Upper lobe of left lung (tissue), 6 donors: Measurements from ENCODE around the gene LMBRD2. TPM values are rescaled to one million over a fixed set of nuclear protein-coding genes. Genes with fewer than 3 reads are reported as not detected.

Source experiments
- ATAC-seq, 2 donors: fragments of 200-7000 bp; cut with Tn5 transposase; one replicate each; pipeline ENCODE4 v1.9.1; 2022; ENCODE audit warnings: mild to moderate bottlenecking in 2 of 2, moderate library complexity in 2 of 2; ENCODE audit not compliant: low FRiP score in 2 of 2
- DNase-seq, 2 donors: peaks; one replicate each; pipeline ENCODE4 v3.0.0-alpha.2; 2019 to 2020
- H3K27ac ChIP-seq, 4 donors: fragments of 200-600 bp; sonication (generic); one replicate each; pipeline ENCODE4 v1.5.1; 2016 to 2019
- H3K27me3 ChIP-seq, 4 donors: fragments of 200-600 bp; sonication (generic); one replicate each; pipeline ENCODE4 v1.5.1; 2017 to 2019
- H3K36me3 ChIP-seq, 4 donors: fragments of 200-600 bp; sonication (generic); one replicate each; pipeline ENCODE4 v1.5.1; 2016 to 2019
- H3K4me1 ChIP-seq, 4 donors: fragments of 200-600 bp; sonication (generic); one replicate each; pipeline ENCODE4 v1.5.1; 2018 to 2019
- H3K4me3 ChIP-seq, 4 donors: fragments of 200-600 bp; sonication (generic); one replicate each; pipeline ENCODE4 v1.5.1; 2017 to 2019; ENCODE audit warnings: mild to moderate bottlenecking in 2 of 4, moderate library complexity in 1 of 4
- H3K9me3 ChIP-seq, 4 donors: fragments of 200-600 bp; sonication (generic); one replicate each; pipeline ENCODE4 v1.5.1; 2018 to 2019
- EP300 ChIP-seq, 4 donors: sonication (generic); formaldehyde crosslinking; IDR thresholded peaks; one replicate each; pipeline ENCODE4 v1.5.1; 2017; ENCODE audit warnings: antibody characterized with exemption in 4 of 4, control low read depth in 2 of 4
- POLR2A ChIP-seq, 4 donors: fragments of 450-650 bp; IDR thresholded peaks; one replicate each; pipeline ENCODE4 v1.5.1; 2016 to 2017; ENCODE audit warnings: antibody characterized with exemption in 4 of 4, mild to moderate bottlenecking in 2 of 4
- POLR2AphosphoS5 ChIP-seq, 2 donors: sonication (generic); formaldehyde crosslinking; IDR thresholded peaks; one replicate each; pipeline ENCODE4 v1.5.1; 2017; ENCODE audit warnings: antibody characterized with exemption in 2 of 2
- WGBS, 2 donors: methylation state at CpG; one replicate each; pipeline ENCODE4 v1.1.5; 2017 to 2018; 5-methylcytosine and 5-hydroxymethylcytosine counted together
- total RNA-seq, 6 donors: library from RNA; depleted of rRNA in 4 of 6; stranded (reverse); fragments of >200 nt in 4 of 6; gene quantifications; one replicate each; pipeline versions ENCODE4 v1.1.0 to v1.2.1, GENCODE V29; 2016 to 2021
- TF ChIP-seq, protein P1 (sequence below), 6 experiments: fragments of 450-650 bp in 4 of 6; fragments of 200-600 bp in 2 of 6; sonication (generic) in 2 of 6; IDR thresholded peaks; one replicate each; pipeline ENCODE4 v1.5.1; 2016 to 2019; ENCODE audit warnings: antibody characterized with exemption in 6 of 6
- donor health status: DM: no; HTN: no; CAD: no; lungs with moderate emphysema.
- donor health status: DM: no; HTN: yes; CAD: no; lungs with severe emphysema.

The LMBRD2 gene
- total RNA-seq, 6 donors from 2014 or later = 3.8 to 27.0 (median 8.8) TPM

DNA sequence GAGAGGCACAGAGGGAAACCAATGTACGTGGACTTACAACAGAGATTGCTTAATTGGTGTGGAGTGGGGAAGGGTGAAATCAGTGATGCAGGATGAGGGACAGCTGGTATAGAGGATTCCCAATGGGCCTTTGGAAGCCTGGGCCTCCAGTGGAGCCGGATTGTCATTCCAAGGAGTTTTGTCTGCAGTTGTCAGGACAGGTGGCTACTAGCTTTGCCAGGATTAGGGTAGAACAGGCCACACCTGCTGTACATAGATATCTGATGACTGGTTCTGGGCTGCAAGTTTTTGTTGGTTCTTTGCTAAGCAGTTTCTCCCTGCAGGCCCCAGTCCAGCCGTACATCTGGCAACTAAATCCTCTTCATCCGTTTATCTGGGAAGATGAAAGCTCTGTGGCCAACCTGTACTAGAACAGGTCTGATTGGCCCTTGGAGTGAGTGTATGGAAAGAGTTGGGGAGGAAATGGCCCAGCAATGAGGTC, 4.5 kb upstream of the LMBRD2 start:
- Histone ChIP-seq H3K27ac (peak overlapping the region in 1 of 4 donors; percentile 21), H3K36me3 (peaks cover 0 to 49% (median 10%) of the 10 kb centered on the region in 4 donors), H3K4me3 (no peak overlapping the region), H3K9me3 (no peaks in the 10 kb centered on the region), H3K4me1 (peaks cover 15 to 35% (median 16%) of the 10 kb centered on the region in 4 donors), H3K27me3 (no peaks in the 10 kb centered on the region)
- WGBS, 2 donors = 59 to 68% methylated on average over 4 of the region's 4 CpGs
- ATAC-seq (no peak), DNase-seq (no peak)
- TF ChIP-seq POLR2AphosphoS5 (IDR thresholded peaks at IDR 0.05) = no peak
- no peak for TF ChIP-seq POLR2A (IDR thresholded peaks at IDR 0.05)
- TF ChIP-seq, protein P1, sequence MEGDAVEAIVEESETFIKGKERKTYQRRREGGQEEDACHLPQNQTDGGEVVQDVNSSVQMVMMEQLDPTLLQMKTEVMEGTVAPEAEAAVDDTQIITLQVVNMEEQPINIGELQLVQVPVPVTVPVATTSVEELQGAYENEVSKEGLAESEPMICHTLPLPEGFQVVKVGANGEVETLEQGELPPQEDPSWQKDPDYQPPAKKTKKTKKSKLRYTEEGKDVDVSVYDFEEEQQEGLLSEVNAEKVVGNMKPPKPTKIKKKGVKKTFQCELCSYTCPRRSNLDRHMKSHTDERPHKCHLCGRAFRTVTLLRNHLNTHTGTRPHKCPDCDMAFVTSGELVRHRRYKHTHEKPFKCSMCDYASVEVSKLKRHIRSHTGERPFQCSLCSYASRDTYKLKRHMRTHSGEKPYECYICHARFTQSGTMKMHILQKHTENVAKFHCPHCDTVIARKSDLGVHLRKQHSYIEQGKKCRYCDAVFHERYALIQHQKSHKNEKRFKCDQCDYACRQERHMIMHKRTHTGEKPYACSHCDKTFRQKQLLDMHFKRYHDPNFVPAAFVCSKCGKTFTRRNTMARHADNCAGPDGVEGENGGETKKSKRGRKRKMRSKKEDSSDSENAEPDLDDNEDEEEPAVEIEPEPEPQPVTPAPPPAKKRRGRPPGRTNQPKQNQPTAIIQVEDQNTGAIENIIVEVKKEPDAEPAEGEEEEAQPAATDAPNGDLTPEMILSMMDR (IDR thresholded peaks at IDR 0.05) = no peak
- no peak for TF ChIP-seq EP300 (IDR thresholded peaks at IDR 0.05)

DNA sequence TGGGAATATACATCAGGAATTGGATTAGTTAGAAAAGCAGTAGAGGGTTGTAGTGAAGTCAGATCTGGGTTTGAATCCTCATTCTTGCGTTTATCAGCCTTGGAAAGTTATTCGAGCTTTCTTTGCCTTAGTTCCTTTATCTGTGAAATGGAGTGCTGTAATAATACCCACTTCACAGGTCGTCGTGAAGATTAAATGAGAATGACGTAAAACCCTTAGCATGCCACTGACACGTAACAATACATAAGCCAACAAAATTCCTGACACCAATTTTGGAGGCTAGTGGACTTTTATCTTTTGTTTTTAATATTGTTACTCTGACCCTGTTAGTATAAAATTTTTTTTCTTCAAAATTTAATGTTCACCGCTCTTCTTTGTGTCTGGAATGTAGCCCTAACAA, 3.6 kb upstream of the LMBRD2 start:
- Histone ChIP-seq H3K27ac (no peak overlapping the region), H3K4me1 (peaks cover 21 to 44% (median 23%) of the 10 kb centered on the region in 4 donors), H3K36me3 (peaks cover 0 to 46% (median 7%) of the 10 kb centered on the region in 4 donors), H3K27me3 (no peaks in the 10 kb centered on the region), H3K4me3 (no peak overlapping the region), H3K9me3 (no peaks in the 10 kb centered on the region)
- no peak for ATAC-seq
- TF ChIP-seq, protein P1 (IDR thresholded peaks at IDR 0.05) = no peak
- no peak for TF ChIP-seq POLR2AphosphoS5 (IDR thresholded peaks at IDR 0.05)
- no peak for TF ChIP-seq POLR2A (IDR thresholded peaks at IDR 0.05)
- no peak for TF ChIP-seq EP300 (IDR thresholded peaks at IDR 0.05)
- DNase-seq = no peak
- 75 to 76% methylated on average over 7 of the region's 7 CpGs for WGBS, 2 donors

DNA sequence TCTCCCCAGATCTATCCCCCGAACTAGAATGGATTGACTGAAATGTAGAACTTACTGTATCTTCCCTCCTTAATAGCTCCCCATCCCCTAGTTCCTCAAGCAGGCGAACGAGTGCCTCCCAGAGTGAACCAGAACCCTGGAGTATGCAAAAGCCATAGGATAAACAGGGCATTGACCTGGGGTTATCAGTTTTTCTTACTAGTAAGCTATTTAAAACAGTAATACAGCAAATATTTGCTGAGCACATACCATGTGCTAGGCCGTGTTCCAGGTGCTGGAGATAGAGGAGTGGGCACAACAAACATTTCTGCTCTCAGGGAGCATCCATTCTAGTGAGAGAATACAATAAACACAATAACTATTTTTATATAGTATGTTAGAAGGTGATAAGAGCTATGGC, 2.0 kb upstream of the LMBRD2 start:
- TF ChIP-seq EP300 (IDR thresholded peaks at IDR 0.05) = no peak
- TF ChIP-seq, protein P1 (IDR thresholded peaks at IDR 0.05) = no peak
- no peak for TF ChIP-seq POLR2A (IDR thresholded peaks at IDR 0.05)
- TF ChIP-seq POLR2AphosphoS5 (IDR thresholded peaks at IDR 0.05) = no peak
- DNase-seq (no peak), ATAC-seq (no peak)
- WGBS, 2 donors = 67 to 76% methylated on average over 4 of the region's 4 CpGs
- peaks cover 0 to 32% (median 3%) of the 10 kb centered on the region in 4 donors for H3K36me3 ChIP-seq
- no peaks in the 10 kb centered on the region for H3K9me3 ChIP-seq
- no peak overlapping the region for H3K27ac ChIP-seq
- no peak overlapping the region for H3K4me3 ChIP-seq
- H3K4me1 ChIP-seq = peaks cover 25 to 53% (median 29%) of the 10 kb centered on the region in 4 donors
- no peaks in the 10 kb centered on the region for H3K27me3 ChIP-seq

DNA sequence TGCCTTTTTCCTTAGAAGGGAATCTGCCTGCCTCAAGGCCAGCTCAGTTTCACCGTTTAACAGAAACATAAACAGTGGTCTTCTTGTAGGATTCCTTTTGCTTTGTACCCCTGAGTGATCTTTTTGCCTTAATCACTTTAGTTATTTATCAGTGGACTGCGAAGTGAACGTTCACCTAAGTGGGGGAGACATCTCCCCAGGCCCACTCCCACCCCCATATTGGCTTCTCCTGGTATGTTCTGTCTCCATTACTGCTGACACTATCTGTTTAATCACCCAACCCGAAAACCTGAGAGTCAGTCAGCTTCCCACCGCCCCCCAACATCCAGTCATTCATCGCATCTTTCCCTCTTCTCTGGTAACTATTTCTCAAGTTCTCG, 1.6 kb upstream of the LMBRD2 start:
- Histone ChIP-seq H3K4me1 (peaks cover 25 to 53% (median 29%) of the 10 kb centered on the region in 4 donors), H3K4me3 (peak overlapping the region in 1 of 4 donors; percentile 88)

More for the DNA sequence above, 1.6 kb upstream of the LMBRD2 start:
- Histone ChIP-seq H3K27ac (no peak overlapping the region), H3K36me3 (peaks cover 0 to 28% (median 3%) of the 10 kb centered on the region in 4 donors), H3K9me3 (no peaks in the 10 kb centered on the region), H3K27me3 (no peaks in the 10 kb centered on the region)
- DNase-seq (no peak), ATAC-seq (no peak)
- TF ChIP-seq, protein P1 (IDR thresholded peaks at IDR 0.05) = no peak
- no peak for TF ChIP-seq POLR2A (IDR thresholded peaks at IDR 0.05)
- TF ChIP-seq POLR2AphosphoS5 (IDR thresholded peaks at IDR 0.05) = no peak
- no peak for TF ChIP-seq EP300 (IDR thresholded peaks at IDR 0.05)
- 72 to 73% methylated on average over 7 of the region's 7 CpGs for WGBS, 2 donors
